Measurements from ENCODE around the gene EHD4.

EHD4 gene

DNA sequence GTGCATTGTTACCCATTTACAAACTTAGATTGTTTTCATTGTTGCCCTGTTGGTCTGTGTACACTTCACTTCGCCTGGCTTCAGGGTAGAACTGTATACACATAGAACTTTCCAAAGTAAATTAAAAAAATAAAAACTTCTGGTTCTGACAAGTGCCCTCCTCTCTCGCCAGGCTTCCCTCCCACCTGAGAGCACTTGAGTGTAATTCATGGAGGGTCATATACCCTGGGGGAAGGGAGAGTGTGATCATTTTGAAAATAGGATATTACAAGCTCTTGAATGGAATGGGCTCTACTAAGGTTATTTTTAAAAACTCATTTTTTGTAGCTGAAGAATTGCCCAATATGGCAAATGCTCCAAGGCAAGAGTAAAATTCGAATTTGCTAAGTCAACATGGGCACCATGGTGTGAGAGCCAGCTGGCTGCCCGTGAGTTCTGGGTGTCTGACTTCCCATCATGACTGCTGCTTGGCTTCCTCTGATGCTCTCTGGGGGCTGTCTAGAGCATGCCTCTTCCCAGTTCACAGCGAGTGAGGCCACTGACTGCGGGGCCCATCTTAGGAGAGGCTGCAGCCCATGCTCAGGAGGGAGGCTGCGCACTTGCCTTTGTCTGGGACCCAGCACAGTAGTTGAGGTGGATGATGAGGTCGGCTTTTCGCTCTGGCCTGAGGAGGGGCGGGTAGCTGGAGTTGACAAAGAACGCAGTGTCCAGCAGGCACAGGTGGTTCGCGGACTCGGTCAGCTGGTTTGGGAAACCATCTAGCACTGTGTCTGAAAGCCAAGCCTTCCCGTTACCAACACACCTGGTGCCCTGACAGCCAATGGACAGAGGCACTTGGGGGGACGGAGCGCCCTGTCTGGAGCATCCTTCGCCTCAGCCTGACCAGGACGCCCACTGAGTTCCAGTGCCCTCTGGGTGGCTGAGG lies 13.1 kb upstream of the EHD4 start:
- H3K23ac ChIP-seq (ENCODE audit: low read depth, low read length, poor library complexity), result no peak overlapping the region
- peak overlapping the region; percentile 68 for H2BK12ac ChIP-seq (ENCODE audit: low read length)
- H3K4me1 ChIP-seq (ENCODE audit: control insufficient read depth in 2 of 2, insufficient read depth in 1 of 2, low read depth in 1 of 2, low read length in 2 of 2), result peaks cover 5 to 7% of the 10 kb centered on the region in 2 donors
- peak overlapping the region; percentile 8 for H2BK5ac ChIP-seq (ENCODE audit: low read length)
- H3K4me3 ChIP-seq (ENCODE audit: low read length in 2 of 2), result peak overlapping the region in 1 of 2 donors; percentile 19
- peak overlapping the region; percentile 68 for H3K18ac ChIP-seq (ENCODE audit: low read length)
- H3K4ac ChIP-seq (ENCODE audit: low read length), result no peak overlapping the region
- H4K8ac ChIP-seq (ENCODE audit: low read depth, low read length), result no peak overlapping the region
- H2AK5ac ChIP-seq (ENCODE audit: low read depth, low read length), result no peak overlapping the region
- H3K27ac ChIP-seq (replicated peaks; ENCODE audit: low read length), result no peak overlapping the region
- H4K91ac ChIP-seq (ENCODE audit: low read depth, low read length, poor library complexity), result no peak overlapping the region
- peak overlapping the region; percentile 43 for H2BK120ac ChIP-seq (ENCODE audit: low read depth, low read length)
- peak overlapping the region; percentile 67 for H2BK15ac ChIP-seq (ENCODE audit: low read length)
- no peak overlapping the region for H3K4me2 ChIP-seq (ENCODE audit: insufficient read depth, low read length, poor library complexity, severe bottlenecking)
- H3K14ac ChIP-seq (ENCODE audit: low read length), result no peak overlapping the region
- H3K27me3 ChIP-seq (ENCODE audit: control insufficient read depth in 3 of 3, insufficient read depth in 3 of 3, low read depth in 1 of 3, low read length in 3 of 3), result peaks cover 0 to 45% (median 0%) of the 10 kb centered on the region in 3 experiments
- H3K9ac ChIP-seq (ENCODE audit: low read depth, low read length, poor library complexity), result no peak overlapping the region
- no peaks in the 10 kb centered on the region for H3K9me3 ChIP-seq (replicated peaks in 1 of 2; ENCODE audit: control insufficient read depth in 2 of 2, insufficient read depth in 1 of 2, low read depth in 1 of 2, low read length in 2 of 2)
- H2AFZ ChIP-seq (ENCODE audit: low read length), result no peak overlapping the region
- WGBS, 2 donors (ENCODE audit: extremely low coverage in 2 of 2, insufficient read length in 2 of 2, insufficient replicate concordance in 1 of 2), result no CpG with 5 or more reads among the region's 19 CpGs
- no peaks in the 10 kb centered on the region for H3K79me1 ChIP-seq (ENCODE audit: low read depth, low read length)
- no peak for DNase-seq (ENCODE audit: low spot score)
- H3K36me3 ChIP-seq (replicated peaks in 1 of 2; ENCODE audit: control insufficient read depth in 2 of 2, insufficient read depth in 2 of 2, low read length in 2 of 2), result no peaks in the 10 kb centered on the region

DNA sequence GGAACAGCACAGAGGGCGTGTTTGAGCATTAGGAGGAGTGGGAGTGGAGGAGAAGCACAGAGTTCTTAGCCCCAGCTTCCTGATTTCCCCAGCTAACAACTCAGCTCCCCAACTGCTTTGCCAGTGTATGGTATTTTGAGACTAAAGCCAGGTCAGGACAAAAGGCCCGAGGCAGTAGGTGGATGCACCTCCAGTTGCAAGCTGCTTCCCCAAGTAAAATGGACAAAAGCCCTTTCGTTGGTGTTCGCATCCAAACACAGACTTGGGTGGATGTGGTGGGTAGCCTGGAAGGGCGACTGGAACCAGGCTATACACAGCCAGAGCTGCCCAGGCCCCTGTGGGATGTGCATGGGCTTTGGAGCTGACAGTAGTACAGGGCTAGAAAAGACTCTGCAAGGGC lies 12.3 kb upstream of the EHD4 start:
- WGBS, 2 donors (ENCODE audit: extremely low coverage in 2 of 2, insufficient read length in 2 of 2, insufficient replicate concordance in 1 of 2), result no CpG with 5 or more reads among the region's 5 CpGs
- Histone ChIP-seq H3K23ac (ENCODE audit: low read depth, low read length, poor library complexity) (no peak overlapping the region), H3K36me3 (replicated peaks in 1 of 2; ENCODE audit: control insufficient read depth in 2 of 2, insufficient read depth in 2 of 2, low read length in 2 of 2) (no peaks in the 10 kb centered on the region)

DNA sequence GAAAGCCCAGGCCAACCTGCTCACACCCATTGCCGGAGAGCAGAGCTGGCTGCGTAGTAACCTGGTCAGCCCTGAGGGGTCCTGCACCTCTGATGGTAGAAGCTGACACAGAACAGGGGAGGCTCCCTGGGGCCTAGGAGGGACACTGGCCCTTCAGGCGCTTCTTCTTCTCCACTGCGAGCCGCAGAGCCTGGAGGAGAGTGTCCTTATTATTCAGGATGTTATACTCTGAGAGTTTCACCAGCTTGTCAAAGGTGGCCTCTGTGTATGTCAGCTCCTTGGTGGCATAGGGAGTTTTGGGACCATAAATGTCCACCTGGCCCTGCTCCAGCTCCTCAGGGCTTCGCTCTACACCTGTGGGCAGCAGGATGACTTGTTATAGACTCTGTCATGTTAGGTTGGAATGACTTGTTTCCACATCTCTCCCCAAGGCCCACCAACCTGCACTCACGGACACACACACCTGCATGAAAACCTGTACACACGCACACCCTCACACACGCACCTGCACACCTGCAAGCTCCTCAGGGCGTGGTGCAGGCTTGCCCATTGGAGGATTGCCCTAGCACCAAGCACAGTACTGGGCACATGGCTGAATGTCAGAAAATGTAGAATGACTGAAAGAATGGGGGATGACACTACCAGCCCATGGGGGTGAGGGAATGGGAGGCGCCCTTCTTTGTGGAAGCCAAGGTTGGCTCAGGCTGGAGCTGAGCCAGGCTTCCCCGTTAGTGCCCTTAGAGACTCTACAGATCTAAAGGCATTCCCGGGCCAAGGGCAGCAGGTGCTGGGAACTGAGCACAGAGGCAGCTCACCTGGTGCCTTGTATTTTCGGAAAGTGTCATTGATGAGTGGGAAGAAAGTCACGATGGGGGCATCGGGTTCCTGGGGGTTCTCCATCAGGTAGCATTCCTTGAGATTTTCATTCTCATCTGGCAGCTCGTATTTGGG lies 11.5 kb upstream of the EHD4 start:
- no peak overlapping the region for H3K4me2 ChIP-seq (ENCODE audit: insufficient read depth, low read length, poor library complexity, severe bottlenecking)
- no CpG with 5 or more reads among the region's 17 CpGs for WGBS, 2 donors (ENCODE audit: extremely low coverage in 2 of 2, insufficient read length in 2 of 2, insufficient replicate concordance in 1 of 2)
- H3K9ac ChIP-seq (ENCODE audit: low read depth, low read length, poor library complexity), result peak overlapping the region; percentile 74

More for the DNA sequence above, 12.3 kb upstream of the EHD4 start:
- H3K4me2 ChIP-seq (ENCODE audit: insufficient read depth, low read length, poor library complexity, severe bottlenecking), result no peak overlapping the region
- no peak overlapping the region for H3K4ac ChIP-seq (ENCODE audit: low read length)
- no peak overlapping the region for H2BK5ac ChIP-seq (ENCODE audit: low read length)
- H3K27ac ChIP-seq (replicated peaks; ENCODE audit: low read length), result no peak overlapping the region
- H2BK12ac ChIP-seq (ENCODE audit: low read length), result no peak overlapping the region
- H3K14ac ChIP-seq (ENCODE audit: low read length), result no peak overlapping the region
- H3K9me3 ChIP-seq (replicated peaks in 1 of 2; ENCODE audit: control insufficient read depth in 2 of 2, insufficient read depth in 1 of 2, low read depth in 1 of 2, low read length in 2 of 2), result no peaks in the 10 kb centered on the region
- H2AK5ac ChIP-seq (ENCODE audit: low read depth, low read length), result no peak overlapping the region
- H2BK15ac ChIP-seq (ENCODE audit: low read length), result no peak overlapping the region
- no peak overlapping the region for H2AFZ ChIP-seq (ENCODE audit: low read length)
- H3K18ac ChIP-seq (ENCODE audit: low read length), result no peak overlapping the region
- H3K27me3 ChIP-seq (ENCODE audit: control insufficient read depth in 3 of 3, insufficient read depth in 3 of 3, low read depth in 1 of 3, low read length in 3 of 3), result peaks cover 0 to 50% (median 0%) of the 10 kb centered on the region in 3 experiments
- H2BK120ac ChIP-seq (ENCODE audit: low read depth, low read length), result no peak overlapping the region
- no peaks in the 10 kb centered on the region for H3K79me1 ChIP-seq (ENCODE audit: low read depth, low read length)
- no peak overlapping the region for H4K91ac ChIP-seq (ENCODE audit: low read depth, low read length, poor library complexity)
- H3K4me3 ChIP-seq (ENCODE audit: low read length in 2 of 2), result no peak overlapping the region
- H4K8ac ChIP-seq (ENCODE audit: low read depth, low read length), result no peak overlapping the region
- no peak overlapping the region for H3K9ac ChIP-seq (ENCODE audit: low read depth, low read length, poor library complexity)
- DNase-seq (ENCODE audit: low spot score), result no peak
- H3K4me1 ChIP-seq (ENCODE audit: control insufficient read depth in 2 of 2, insufficient read depth in 1 of 2, low read depth in 1 of 2, low read length in 2 of 2), result peaks cover 0 to 1% of the 10 kb centered on the region in 2 donors

More for the DNA sequence above, 11.5 kb upstream of the EHD4 start:
- H2BK15ac ChIP-seq (ENCODE audit: low read length), result no peak overlapping the region
- no peak overlapping the region for H4K91ac ChIP-seq (ENCODE audit: low read depth, low read length, poor library complexity)
- peak overlapping the region; percentile 89 for H2BK12ac ChIP-seq (ENCODE audit: low read length)
- H3K14ac ChIP-seq (ENCODE audit: low read length), result no peak overlapping the region
- no peak overlapping the region for H3K4ac ChIP-seq (ENCODE audit: low read length)
- H3K23ac ChIP-seq (ENCODE audit: low read depth, low read length, poor library complexity), result no peak overlapping the region
- no peaks in the 10 kb centered on the region for H3K36me3 ChIP-seq (replicated peaks in 1 of 2; ENCODE audit: control insufficient read depth in 2 of 2, insufficient read depth in 2 of 2, low read length in 2 of 2)
- H2AFZ ChIP-seq (ENCODE audit: low read length), result no peak overlapping the region
- no peak overlapping the region for H3K4me3 ChIP-seq (ENCODE audit: low read length in 2 of 2)
- DNase-seq (ENCODE audit: low spot score), result no peak
- no peak overlapping the region for H2BK120ac ChIP-seq (ENCODE audit: low read depth, low read length)
- no peak overlapping the region for H3K27ac ChIP-seq (replicated peaks; ENCODE audit: low read length)
- H3K4me1 ChIP-seq (ENCODE audit: control insufficient read depth in 2 of 2, insufficient read depth in 1 of 2, low read depth in 1 of 2, low read length in 2 of 2), result no peaks in the 10 kb centered on the region
- H4K8ac ChIP-seq (ENCODE audit: low read depth, low read length), result no peak overlapping the region
- H3K27me3 ChIP-seq (ENCODE audit: control insufficient read depth in 3 of 3, insufficient read depth in 3 of 3, low read depth in 1 of 3, low read length in 3 of 3), result peaks cover 0 to 51% (median 0%) of the 10 kb centered on the region in 3 experiments
- no peaks in the 10 kb centered on the region for H3K9me3 ChIP-seq (replicated peaks in 1 of 2; ENCODE audit: control insufficient read depth in 2 of 2, insufficient read depth in 1 of 2, low read depth in 1 of 2, low read length in 2 of 2)
- no peak overlapping the region for H3K18ac ChIP-seq (ENCODE audit: low read length)
- H3K79me1 ChIP-seq (ENCODE audit: low read depth, low read length), result no peaks in the 10 kb centered on the region
- no peak overlapping the region for H2BK5ac ChIP-seq (ENCODE audit: low read length)
- H2AK5ac ChIP-seq (ENCODE audit: low read depth, low read length), result no peak overlapping the region

All from neuronal stem cell (in vitro differentiated cells).